Measurements from ENCODE around the gene OPCML. TPM values are rescaled to one million over a fixed set of nuclear protein-coding genes. Genes with fewer than 3 reads are reported as not detected.

Gene OPCML
- total RNA-seq, 3 donors from 2014 or later (not counting 1 experiment from before 2014, with no cell fraction given), result not detected

DNA sequence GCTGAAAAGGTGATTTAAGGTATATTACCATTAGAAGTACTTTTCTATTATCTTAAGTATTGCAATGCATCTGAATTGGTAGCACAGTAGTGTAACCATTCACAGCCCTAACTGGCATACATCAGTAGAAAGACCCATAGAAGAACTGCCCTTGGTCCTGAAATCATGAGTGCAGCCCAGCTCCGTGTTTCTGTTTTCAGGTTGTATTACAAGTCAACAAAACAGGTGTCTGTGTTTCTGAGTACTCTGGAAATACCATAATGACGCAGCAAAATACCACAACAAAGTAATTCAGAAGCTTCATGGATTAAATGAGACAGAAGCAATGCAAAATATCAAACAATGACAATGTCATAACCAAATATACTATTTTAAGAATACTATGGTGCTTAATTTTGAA lies 226.3 kb downstream of the OPCML start:
- Mint-ChIP-seq H3K4me3 (no peak overlapping the region), H3K4me1 (no peaks in the 10 kb centered on the region), H3K36me3 (no peaks in the 10 kb centered on the region), H3K27me3 (ENCODE audit: low read depth in 2 of 2) (no peaks in the 10 kb centered on the region), H3K27ac (no peak overlapping the region), H3K9me3 (peaks cover 7 to 12% of the 10 kb centered on the region in 2 donors)
- ATAC-seq (no peak), DNase-seq (no peak)
- Histone ChIP-seq H3K36me3 (ENCODE audit: control insufficient read depth, insufficient read depth, low read length) (no peaks in the 10 kb centered on the region), H3K4me3 (ENCODE audit: low read length) (no peak overlapping the region), H3K4me1 (ENCODE audit: control insufficient read depth, insufficient read depth, low read length) (no peaks in the 10 kb centered on the region), H3K27ac (ENCODE audit: low read length) (no peak overlapping the region), H3K27me3 (ENCODE audit: control insufficient read depth, insufficient read depth, low read length) (no peaks in the 10 kb centered on the region), H3K9me3 (ENCODE audit: control insufficient read depth, insufficient read depth, low read length) (no peaks in the 10 kb centered on the region)
- 47% methylated on average over 2 of the region's 2 CpGs for WGBS (ENCODE audit: insufficient coverage)
- no peak for TF ChIP-seq CTCF (IDR thresholded peaks at IDR 0.05)
- intact Hi-C loops (cut with micrococcal nuclease), result no loop called here

DNA sequence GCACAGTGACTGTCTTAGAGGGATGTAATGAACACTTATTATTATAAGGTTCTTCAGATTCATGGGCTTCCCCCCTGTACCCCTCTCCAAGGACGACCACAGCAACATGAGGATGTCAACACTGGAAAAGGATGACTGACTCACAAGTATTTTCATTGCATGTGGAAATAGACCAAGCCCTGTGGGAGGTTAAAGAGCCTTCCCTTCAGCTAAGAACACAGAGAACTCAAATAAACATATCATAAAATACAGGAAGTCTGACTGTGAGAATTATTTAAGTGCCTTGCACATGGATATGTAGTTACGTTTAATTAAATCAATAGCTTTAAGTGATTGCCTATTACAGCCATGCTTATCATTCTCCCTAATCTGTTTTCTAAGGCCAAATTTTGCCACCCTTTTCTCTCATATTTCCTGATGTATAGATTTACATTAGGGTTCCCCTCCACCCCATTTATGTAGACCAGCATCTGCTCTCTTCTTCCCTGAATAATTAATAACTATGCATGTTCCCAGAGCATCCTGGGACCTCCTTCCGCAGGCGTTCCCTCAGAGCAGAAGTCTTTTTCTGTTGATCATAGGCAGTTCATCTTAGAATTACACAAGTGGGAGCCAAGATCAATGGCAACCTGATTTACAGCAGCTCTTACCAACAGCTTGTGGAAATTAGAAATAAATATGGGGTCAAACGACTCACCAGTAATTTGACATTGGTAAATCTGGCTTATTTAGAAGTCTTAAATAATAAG lies 226.9 kb downstream of the OPCML start:
- Histone ChIP-seq H3K4me1 (ENCODE audit: control insufficient read depth, insufficient read depth, low read length) (no peaks in the 10 kb centered on the region), H3K27me3 (ENCODE audit: control insufficient read depth, insufficient read depth, low read length) (no peaks in the 10 kb centered on the region), H3K9me3 (ENCODE audit: control insufficient read depth, insufficient read depth, low read length) (no peaks in the 10 kb centered on the region), H3K36me3 (ENCODE audit: control insufficient read depth, insufficient read depth, low read length) (no peaks in the 10 kb centered on the region), H3K4me3 (ENCODE audit: low read length) (no peak overlapping the region), H3K27ac (ENCODE audit: low read length) (no peak overlapping the region)
- Mint-ChIP-seq H3K27ac (no peak overlapping the region), H3K27me3 (ENCODE audit: low read depth in 2 of 2) (no peaks in the 10 kb centered on the region), H3K4me1 (no peaks in the 10 kb centered on the region), H3K36me3 (no peaks in the 10 kb centered on the region), H3K9me3 (peaks cover 8 to 15% of the 10 kb centered on the region in 2 donors), H3K4me3 (no peak overlapping the region)
- no peak for DNase-seq
- TF ChIP-seq CTCF (IDR thresholded peaks at IDR 0.05), result no peak
- no peak for ATAC-seq
- 68% methylated on average over 3 of the region's 5 CpGs for WGBS (ENCODE audit: insufficient coverage)
- intact Hi-C loops (cut with micrococcal nuclease), result no loop called here

DNA sequence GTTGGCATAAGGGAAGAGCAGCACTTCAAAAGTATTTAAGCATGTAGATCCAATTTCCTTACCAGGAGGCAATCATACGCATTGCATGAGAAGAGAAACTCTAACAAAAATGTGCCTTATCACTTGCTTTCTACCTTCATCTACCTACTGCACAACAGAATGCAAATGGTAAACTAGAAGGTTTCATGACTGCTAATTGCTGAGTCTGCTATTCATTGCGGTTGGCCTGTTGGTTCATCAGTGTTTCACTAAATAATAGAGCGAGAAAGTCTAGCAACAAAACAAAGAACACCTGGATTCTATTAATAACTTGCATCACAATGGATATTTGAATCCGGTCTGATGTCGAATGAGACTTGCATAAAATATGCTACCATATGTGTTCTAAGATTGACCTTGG lies 229.0 kb downstream of the OPCML start:
- Histone ChIP-seq H3K9me3 (ENCODE audit: control insufficient read depth, insufficient read depth, low read length) (no peaks in the 10 kb centered on the region), H3K27me3 (ENCODE audit: control insufficient read depth, insufficient read depth, low read length) (no peaks in the 10 kb centered on the region), H3K4me3 (ENCODE audit: low read length) (no peak overlapping the region), H3K4me1 (ENCODE audit: control insufficient read depth, insufficient read depth, low read length) (no peaks in the 10 kb centered on the region), H3K27ac (ENCODE audit: low read length) (no peak overlapping the region), H3K36me3 (ENCODE audit: control insufficient read depth, insufficient read depth, low read length) (no peaks in the 10 kb centered on the region)
- Mint-ChIP-seq H3K27ac (no peak overlapping the region), H3K27me3 (ENCODE audit: low read depth in 2 of 2) (no peaks in the 10 kb centered on the region), H3K9me3 (peaks cover 8 to 15% of the 10 kb centered on the region in 2 donors), H3K36me3 (no peaks in the 10 kb centered on the region), H3K4me3 (no peak overlapping the region), H3K4me1 (no peaks in the 10 kb centered on the region)
- no peak for TF ChIP-seq CTCF (IDR thresholded peaks at IDR 0.05)
- ATAC-seq (no peak), DNase-seq (no peak)
- 96% methylated on average over 5 of the region's 5 CpGs for WGBS (ENCODE audit: insufficient coverage)
- intact Hi-C loops (cut with micrococcal nuclease), result no loop called here

- H3K4me3 Mint-ChIP-seq, result no peak overlapping the region
- ATAC-seq (no peak), DNase-seq (no peak)
- H3K36me3 Mint-ChIP-seq, result no peaks in the 10 kb centered on the region
- intact Hi-C loops (cut with micrococcal nuclease), result no loop called here
- no peak overlapping the region for H3K27ac Mint-ChIP-seq
- H3K4me1 ChIP-seq (ENCODE audit: control insufficient read depth, insufficient read depth, low read length), result no peaks in the 10 kb centered on the region
- H3K27me3 Mint-ChIP-seq (ENCODE audit: low read depth in 2 of 2), result no peaks in the 10 kb centered on the region
- H3K9me3 ChIP-seq (ENCODE audit: control insufficient read depth, insufficient read depth, low read length), result no peaks in the 10 kb centered on the region
- peaks cover 10 to 12% of the 10 kb centered on the region in 2 donors for H3K9me3 Mint-ChIP-seq
- no peak overlapping the region for H3K27ac ChIP-seq (ENCODE audit: low read length)
- no peaks in the 10 kb centered on the region for H3K4me1 Mint-ChIP-seq
- no peaks in the 10 kb centered on the region for H3K36me3 ChIP-seq (ENCODE audit: control insufficient read depth, insufficient read depth, low read length)
- 33% methylated on average over 3 of the region's 3 CpGs for WGBS (ENCODE audit: insufficient coverage)
- TF ChIP-seq CTCF (IDR thresholded peaks at IDR 0.05), result no peak
- H3K4me3 ChIP-seq (ENCODE audit: low read length), result no peak overlapping the region
- no peaks in the 10 kb centered on the region for H3K27me3 ChIP-seq (ENCODE audit: control insufficient read depth, insufficient read depth, low read length)
Measured at GRCh38 chr11:133302056-133302455, 230.2 kb downstream of the OPCML start.

Data from natural killer cell (primary cell).